ENCODE results near the gene TMEM120B. TPM values are rescaled to one million over a fixed set of nuclear protein-coding genes. Genes with fewer than 3 reads are reported as not detected.
"Not testable (repeated sequence)": the region's sequence is repeated elsewhere in the genome, so short reads cannot be mapped to it uniquely, and the experiment has no call there.

The TMEM120B gene
- total and polyA plus RNA-seq, 2 of the 4 experiments (the other 2 are of a cell fraction), result 10.6 to 18.4 TPM

- H3K4me3 ChIP-seq (ENCODE audit: insufficient read depth, low read depth, low read length); H3K18ac ChIP-seq (ENCODE audit: low read depth, low read length); H3K23ac ChIP-seq (ENCODE audit: low read depth, low read length); H3K9me1 ChIP-seq (ENCODE audit: insufficient read depth, low read length); H2BK120ac ChIP-seq (ENCODE audit: low read depth, low read length); H4K91ac ChIP-seq (ENCODE audit: insufficient read depth, low read depth, low read length); H2BK15ac ChIP-seq (ENCODE audit: low read depth, low read length); H3K9me3 ChIP-seq (ENCODE audit: control insufficient read depth, insufficient read depth, low read length); H3K4ac ChIP-seq (ENCODE audit: low read depth, low read length); H2AFZ ChIP-seq (replicated peaks; ENCODE audit: low read length, poor library complexity); H2BK20ac ChIP-seq (ENCODE audit: low read depth, low read length); H3K36me3 ChIP-seq (ENCODE audit: control insufficient read depth, insufficient read depth, low read length); H3K27ac ChIP-seq (ENCODE audit: insufficient read depth, low read length); H3K79me1 ChIP-seq (ENCODE audit: low read depth in 1 of 2, low read length in 2 of 2); H2AK5ac ChIP-seq (ENCODE audit: low read depth, low read length); dilution Hi-C loops (cut with HindIII; ENCODE audit: low sequenced_read_pairs, unreplicated experiment); H3K56ac ChIP-seq (ENCODE audit: extremely low read depth, insufficient read depth, low read length); H2BK5ac ChIP-seq (ENCODE audit: low read depth, low read length, poor library complexity, severe bottlenecking); H3K27me3 ChIP-seq (ENCODE audit: control insufficient read depth, insufficient read depth, low read length); intact Hi-C loops (cut with micrococcal nuclease); H4K20me1 ChIP-seq (ENCODE audit: insufficient read depth, low read length); H3K4me1 ChIP-seq (ENCODE audit: control insufficient read depth, insufficient read depth, low read length); POLR2A ChIA-PET (ENCODE audit: unreplicated experiment); H3K4me2 ChIP-seq (ENCODE audit: low read depth, low read length); H4K8ac ChIP-seq (ENCODE audit: low read depth in 2 of 2, low read length in 2 of 2); H3K14ac ChIP-seq (replicated peaks; ENCODE audit: low read depth, low read length); H2AK9ac ChIP-seq (replicated peaks; ENCODE audit: low read depth, low read length, poor library complexity); ATAC-seq (ENCODE audit: low read depth); DNase-seq; H4K5ac ChIP-seq (ENCODE audit: low read depth, low read length); H3K9ac ChIP-seq (ENCODE audit: low read depth, low read length); BruUV-seq (replicated peaks): not testable (repeated sequence)
- in situ Hi-C loops (cut with MboI; ENCODE audit: low sequenced_read_pairs), result loop anchor here (5.0 kb wide), 1 partner anchor 90 kb away; no protein-coding TSS in a partner anchor
- 20% methylated on average over 1 of the region's 3 CpGs; no CpG with 5 or more reads in 1 of the 2 experiments for WGBS, 2 experiments (ENCODE audit: extremely low coverage in 2 of 2, insufficient read length in 1 of 2)
- CTCF ChIA-PET, result interaction anchor here (1.2 kb wide), 1 partner anchor 102 kb away, joined by 6 read pairs; no protein-coding TSS in a partner anchor
Observed at GRCh38 chr12:121692744-121693143, 19.8 kb upstream of the TMEM120B start.

Measured in IMR-90 (cell line).